Transverse colon (tissue), 4 donors: Measurements from ENCODE around the gene VAX1.

Experiments
- CTCF ChIP-seq, 5 experiments: fragments of 200-600 bp in 3 of 5; fragments of 450-650 bp in 2 of 5; sonication (generic) in 3 of 5; IDR thresholded peaks; 1 replicate in 2 of 5; 2 replicates in 3 of 5; pipeline ENCODE4 v1.5.1; 2016 to 2017; ENCODE audit warnings: antibody characterized with exemption in 5 of 5, inconsistent platforms in 3 of 5, mild to moderate bottlenecking in 2 of 5, moderate library complexity in 1 of 5
- POLR2A ChIP-seq: fragments of 450-650 bp; IDR thresholded peaks from one replicate; pipeline ENCODE4 v1.6.1; 2016; ENCODE audit warnings: antibody characterized with exemption, mild to moderate bottlenecking, moderate library complexity
- POLR2AphosphoS5 ChIP-seq, 3 donors: sonication (generic); formaldehyde crosslinking; IDR thresholded peaks; one replicate each; pipeline ENCODE4 v1.6.1; 2016; ENCODE audit warnings: antibody characterized with exemption in 3 of 3

- TF ChIP-seq POLR2AphosphoS5 (IDR thresholded peaks at IDR 0.05) (no peak), POLR2A (no peak), CTCF (IDR thresholded peaks at IDR 0.05) (no peak)
Observed at GRCh38 chr10:117159390-117159789, 21.3 kb upstream of the VAX1 start.
